ENCODE results near the gene ITPK1.

GRCh38 chr14:93153121-93153520, 37.4 kb upstream of the ITPK1 start:
- TF ChIP-seq, protein P1, sequence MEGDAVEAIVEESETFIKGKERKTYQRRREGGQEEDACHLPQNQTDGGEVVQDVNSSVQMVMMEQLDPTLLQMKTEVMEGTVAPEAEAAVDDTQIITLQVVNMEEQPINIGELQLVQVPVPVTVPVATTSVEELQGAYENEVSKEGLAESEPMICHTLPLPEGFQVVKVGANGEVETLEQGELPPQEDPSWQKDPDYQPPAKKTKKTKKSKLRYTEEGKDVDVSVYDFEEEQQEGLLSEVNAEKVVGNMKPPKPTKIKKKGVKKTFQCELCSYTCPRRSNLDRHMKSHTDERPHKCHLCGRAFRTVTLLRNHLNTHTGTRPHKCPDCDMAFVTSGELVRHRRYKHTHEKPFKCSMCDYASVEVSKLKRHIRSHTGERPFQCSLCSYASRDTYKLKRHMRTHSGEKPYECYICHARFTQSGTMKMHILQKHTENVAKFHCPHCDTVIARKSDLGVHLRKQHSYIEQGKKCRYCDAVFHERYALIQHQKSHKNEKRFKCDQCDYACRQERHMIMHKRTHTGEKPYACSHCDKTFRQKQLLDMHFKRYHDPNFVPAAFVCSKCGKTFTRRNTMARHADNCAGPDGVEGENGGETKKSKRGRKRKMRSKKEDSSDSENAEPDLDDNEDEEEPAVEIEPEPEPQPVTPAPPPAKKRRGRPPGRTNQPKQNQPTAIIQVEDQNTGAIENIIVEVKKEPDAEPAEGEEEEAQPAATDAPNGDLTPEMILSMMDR (IDR thresholded peaks at IDR 0.05) = no peak
- no peak for TF ChIP-seq POLR2A (IDR thresholded peaks at IDR 0.05)

All from breast epithelium (tissue), 3 donors.